ENCODE measurements around the gene MAPK8IP3. TPM values are rescaled to one million over a fixed set of nuclear protein-coding genes. Genes with fewer than 3 reads are reported as not detected.

The MAPK8IP3 gene
- total and polyA plus RNA-seq, 9 of the 15 experiments (the other 6 are each of a cell fraction or from before 2014, with no cell fraction given): 0.17 to 58.7 (median 16.7) TPM

- peak; percentile 73 for TF ChIP-seq CXXC5 (CRISPR knock-in tag; IDR thresholded peaks at IDR 0.05)
- peak; percentile 55 to 63 for TF ChIP-seq NRF1 (conservative IDR thresholded peaks at IDR 0.05 in 1 of 2, IDR thresholded peaks at IDR 0.05 in 1 of 2)
- TF ChIP-seq ZNF263 (CRISPR knock-in tag; IDR thresholded peaks at IDR 0.05; ENCODE audit: borderline replicate concordance): 0 out of 2 replicates have a peak, but pooled peaks have one; percentile 27
- TF ChIP-seq SP2 (IDR thresholded peaks at IDR 0.05; ENCODE audit: extremely low read depth, low read depth, low read length, poor library complexity, severe bottlenecking): no peak
- peak; percentile 56 for TF ChIP-seq JUND (IDR thresholded peaks at IDR 0.05; ENCODE audit: borderline replicate concordance, low read depth, low read length)
- TF ChIP-seq JUND (tag; IDR thresholded peaks at IDR 0.05; ENCODE audit: borderline replicate concordance, low read depth, low read length): no peak; the same call in 2 of the 3 replicates
- TF ChIP-seq ZBTB8A (IDR thresholded peaks at IDR 0.05; ENCODE audit: partially characterized antibody): no peak
- no peak for TF ChIP-seq ZC3H8 (IDR thresholded peaks at IDR 0.05)
- TF ChIP-seq MEF2D (tag; conservative IDR thresholded peaks at IDR 0.05; ENCODE audit: low read depth): 0 out of 2 replicates have a peak, but pooled peaks have one; percentile 35
- no peak for TF ChIP-seq STAT5A (IDR thresholded peaks at IDR 0.05; ENCODE audit: borderline replicate concordance, low read length)
- no peak for TF ChIP-seq ARID1B (IDR thresholded peaks at IDR 0.05)
- no peak for TF ChIP-seq WHSC1 (IDR thresholded peaks at IDR 0.05; ENCODE audit: low read length)
- TF ChIP-seq NCOA1 (IDR thresholded peaks at IDR 0.05; ENCODE audit: low read depth): peak; percentile 30; the same call in 1 of the 2 replicates
- no peak for TF ChIP-seq NFE2L1 (tag; IDR thresholded peaks at IDR 0.05; ENCODE audit: borderline replicate concordance, low read depth)
- TF ChIP-seq PHTF2 (CRISPR knock-in tag; IDR thresholded peaks at IDR 0.05): no peak
- TF ChIP-seq FOXJ3 (CRISPR knock-in tag; IDR thresholded peaks at IDR 0.05): no peak
- TF ChIP-seq CEBPG (CRISPR knock-in tag; IDR thresholded peaks at IDR 0.05): 0 out of 2 replicates have a peak, but pooled peaks have one; percentile 48
- no peak for TF ChIP-seq CEBPG (tag; conservative IDR thresholded peaks at IDR 0.05 in 1 of 2, IDR thresholded peaks at IDR 0.05 in 1 of 2)
- TF ChIP-seq HDAC2 (IDR thresholded peaks at IDR 0.05): peak; percentile 37; the same call in 1 of the 2 replicates
- no peak for TF ChIP-seq DMBX1 (CRISPR knock-in tag; IDR thresholded peaks at IDR 0.05; ENCODE audit: borderline replicate concordance)
- TF ChIP-seq, protein P1, sequence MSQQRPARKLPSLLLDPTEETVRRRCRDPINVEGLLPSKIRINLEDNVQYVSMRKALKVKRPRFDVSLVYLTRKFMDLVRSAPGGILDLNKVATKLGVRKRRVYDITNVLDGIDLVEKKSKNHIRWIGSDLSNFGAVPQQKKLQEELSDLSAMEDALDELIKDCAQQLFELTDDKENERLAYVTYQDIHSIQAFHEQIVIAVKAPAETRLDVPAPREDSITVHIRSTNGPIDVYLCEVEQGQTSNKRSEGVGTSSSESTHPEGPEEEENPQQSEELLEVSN (IDR thresholded peaks at IDR 0.05; ENCODE audit: borderline replicate concordance in 1 of 2, extremely low read depth in 1 of 2, insufficient read depth in 1 of 2, insufficient read length in 1 of 2, low read depth in 1 of 2, low read length in 1 of 2, poor library complexity in 1 of 2, severe bottlenecking in 1 of 2): peak; percentile 2 to 14
- TF ChIP-seq UBTF (IDR thresholded peaks at IDR 0.05; ENCODE audit: borderline replicate concordance in 1 of 2, low read depth in 2 of 2, low read length in 2 of 2): 0 out of 4 replicates have a peak, but pooled peaks of 1 of the 2 experiments have one; percentile 22
- TF ChIP-seq CHCHD3 (CRISPR knock-in tag; IDR thresholded peaks at IDR 0.05): no peak
- no peak for TF ChIP-seq EWSR1 (IDR thresholded peaks at IDR 0.05; ENCODE audit: borderline replicate concordance, low read depth, partially characterized antibody)
- no peak for TF ChIP-seq ZNF280A (IDR thresholded peaks at IDR 0.05; ENCODE audit: low read depth, partially characterized antibody)
Observed at GRCh38 chr16:1708768-1709180, 2.8 kb downstream of the MAPK8IP3 start (continued).
